Activated CD8-positive, alpha-beta memory T cell treated with anti-CD3 and anti-CD28 coated beads for 36 hours (primary cell): ENCODE data around the gene HES7. TPM values are rescaled to one million over a fixed set of nuclear protein-coding genes. Genes with fewer than 3 reads are reported as not detected.

ENCODE experiments used
- CTCF ChIA-PET: fragments of 350-600 bp; sonication (Branson Sonifier 250); formaldehyde crosslinking; loops from one replicate; lab custom pipeline; 2021; ENCODE audit warnings: antibody characterized with exemption; lab: Charles Lee
- POLR2A ChIA-PET: fragments of 350-600 bp; sonication (Branson Sonifier 250); formaldehyde crosslinking; loops from one replicate; lab custom pipeline; 2021; ENCODE audit warnings: antibody characterized with exemption; lab: Charles Lee
- total RNA-seq, 2 experiments: library from RNA; stranded (reverse); gene quantifications; one replicate each; pipeline ENCODE4 v1.2.3, GENCODE V29; 2021

Gene HES7
- total RNA-seq: 1 to 10 TPM; 2.9 to 3.1 TPM

DNA sequence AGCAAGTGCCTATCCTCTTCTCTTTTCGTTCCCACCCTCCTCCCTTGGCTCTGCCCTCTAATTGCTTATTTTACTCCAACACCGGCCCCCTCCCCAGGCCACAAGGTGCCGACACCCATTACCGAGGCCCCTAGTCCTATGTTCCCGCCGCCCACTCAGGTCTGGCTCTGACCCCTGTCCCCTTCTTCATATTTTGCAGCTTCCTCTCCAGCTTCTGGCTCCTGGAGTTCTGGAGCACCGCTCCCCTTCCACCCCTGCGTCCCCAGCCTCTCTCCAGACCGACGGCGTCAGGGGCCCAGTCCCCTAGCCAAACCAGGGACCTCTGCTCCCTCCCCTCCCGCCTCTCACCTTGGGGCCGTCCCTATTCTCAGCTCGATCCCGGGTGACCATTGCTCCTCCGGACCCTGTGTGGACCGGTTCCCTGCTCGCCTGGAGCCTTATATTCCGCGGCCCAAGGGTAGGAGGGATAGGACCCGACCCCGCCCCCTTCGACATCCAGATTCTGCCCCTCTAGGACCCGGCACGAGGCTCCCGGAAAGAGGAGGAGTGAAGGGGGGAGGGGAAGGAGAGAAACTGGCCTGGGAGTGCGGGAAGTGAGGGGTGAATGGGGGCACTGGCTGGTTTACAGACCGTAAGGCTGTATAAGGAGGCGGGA, at the start of gene HES7:
Gene HES7 (minus strand): TSS at position 412 of the 655 bp plus-strand sequence. CDS start 22 bp downstream, at position 390.
- POLR2A ChIA-PET: interaction anchor here (0.6 to 3.3 kb wide), 5 partner anchors 29 to 193 kb away, joined by 3 to 12 read pairs (median 6); partner anchors contain the start of genes PER1 and RANGRF
- CTCF ChIA-PET: interaction anchor here (0.9 to 4.3 kb wide), 6 partner anchors 14 to 98 kb away, joined by 3 to 39 read pairs (median 6); no protein-coding TSS in a partner anchor

DNA sequence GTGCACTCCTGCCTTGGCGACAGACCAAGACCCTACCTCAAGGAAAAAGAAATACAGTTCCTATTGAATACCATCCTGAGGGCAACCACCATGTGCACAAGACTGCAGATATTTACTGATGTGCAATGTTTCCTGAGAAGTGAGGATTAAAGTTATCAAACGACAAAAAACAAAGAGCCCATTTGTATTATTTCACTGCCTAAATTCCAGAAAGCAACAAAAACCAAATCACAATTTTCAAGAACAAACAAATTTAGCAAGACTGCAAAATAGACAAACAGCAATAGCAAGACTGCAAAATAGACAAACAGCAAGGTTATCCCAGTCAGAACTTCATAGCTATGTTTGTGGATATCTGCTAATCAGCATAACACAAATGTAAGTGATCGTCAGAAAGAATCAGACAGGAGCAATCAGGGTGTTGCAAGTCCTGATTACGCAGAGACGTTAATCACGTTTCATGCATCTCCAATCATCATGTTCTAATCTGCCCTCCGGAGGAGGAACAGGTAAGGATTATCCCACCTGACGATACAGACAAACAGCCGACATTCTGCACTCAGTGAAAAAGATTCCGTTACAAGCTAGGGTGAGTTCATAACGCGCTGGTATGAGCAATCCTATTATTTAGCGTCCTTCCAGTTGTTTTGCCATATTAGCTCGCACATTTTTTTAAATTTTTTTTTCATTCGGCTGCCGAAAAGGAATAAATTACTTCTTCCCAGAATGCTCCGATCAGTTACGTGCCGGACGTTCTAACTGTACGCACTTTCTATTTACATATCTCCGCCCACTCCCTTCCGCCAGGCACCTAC, 49.4 kb upstream of the HES7 start:
- ChIA-PET POLR2A (interaction anchor here (0.6 to 1.3 kb wide), 24 partner anchors 11 to 486 kb away, joined by 3 to 56 read pairs (median 9); partner anchors contain the start of genes AURKB, BORCS6, CTC1 and HES7), CTCF (interaction anchor here (0.8 to 2.5 kb wide), 7 partner anchors 9 to 122 kb away, joined by 3 to 8 read pairs (median 5); partner anchors contain the start of gene SLC25A35)

DNA sequence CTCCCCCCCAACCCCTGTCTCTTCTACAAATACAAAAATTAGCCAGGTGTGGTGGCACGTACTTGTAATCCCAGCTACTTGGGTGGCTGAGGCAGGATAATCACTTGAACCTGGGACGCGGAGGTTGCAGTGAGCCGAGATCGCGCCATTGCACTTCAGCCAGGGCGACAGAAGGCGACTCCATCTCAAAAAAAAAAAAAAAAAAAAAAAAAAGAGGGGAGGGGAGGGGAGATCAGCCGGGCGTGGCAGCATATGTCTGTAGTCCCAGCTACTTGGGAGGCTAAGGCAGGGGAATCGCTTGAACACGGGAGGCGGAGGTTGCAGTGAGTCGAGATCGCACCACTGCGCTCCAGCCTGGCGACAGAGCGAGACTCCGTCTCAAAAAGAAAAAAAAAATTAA, 46.3 kb upstream of the HES7 start:
- CTCF ChIA-PET: interaction anchor here (1.1 kb wide), 1 partner anchor 10 kb away, joined by 3 read pairs; no protein-coding TSS in a partner anchor
- POLR2A ChIA-PET: interaction anchor here (0.6 kb wide), 1 partner anchor 38 kb away, joined by 3 read pairs; no protein-coding TSS in a partner anchor

DNA sequence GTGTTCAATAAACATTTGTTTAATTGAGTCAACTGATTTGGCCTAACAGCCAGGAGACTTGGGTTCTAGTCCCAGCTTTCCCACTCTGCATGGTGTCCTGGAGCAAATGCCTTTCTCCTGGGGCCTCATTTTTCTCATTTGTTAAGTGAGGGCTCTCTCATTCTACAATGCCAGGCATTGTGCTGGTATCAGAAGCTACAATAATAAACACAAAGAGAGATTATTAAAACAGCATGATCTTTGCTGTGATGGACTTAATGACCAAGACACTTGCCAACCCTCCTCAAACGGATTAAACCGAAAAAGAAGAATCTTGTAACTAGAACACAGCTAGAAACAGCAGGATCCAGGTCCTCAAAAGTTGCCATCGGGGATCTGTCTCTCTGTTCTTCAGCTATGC, 43.6 kb upstream of the HES7 start:
- CTCF ChIA-PET: interaction anchor here (1.5 kb wide), 1 partner anchor 81 kb away, joined by 4 read pairs; the partner anchor contains the start of gene CTC1
- POLR2A ChIA-PET: interaction anchor here (0.9 kb wide), 1 partner anchor 9 kb away, joined by 3 read pairs; the partner anchor contains the start of gene TMEM107

DNA sequence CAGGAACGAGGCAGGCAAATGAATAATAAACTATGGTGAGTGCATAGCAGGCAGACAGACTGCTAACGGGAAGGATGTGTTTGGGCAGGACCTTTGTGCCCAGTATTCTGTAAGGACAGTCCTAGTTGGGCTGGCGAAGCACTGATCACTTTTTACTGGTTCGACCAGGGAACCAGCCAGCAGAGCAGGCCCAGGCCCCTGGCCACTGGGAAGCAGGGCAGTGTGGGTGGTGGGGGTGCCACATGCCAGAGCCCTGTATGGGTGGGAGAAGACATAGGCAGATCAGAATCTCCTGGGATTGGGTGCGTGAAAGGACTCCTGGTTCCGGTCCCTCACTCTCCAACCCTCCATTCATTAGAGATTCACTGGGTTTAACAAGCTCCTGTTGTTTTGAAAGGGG, 42.8 kb upstream of the HES7 start:
- ChIA-PET POLR2A (no interaction called here), CTCF (interaction anchor here (1.5 kb wide), 1 partner anchor 81 kb away, joined by 4 read pairs; the partner anchor contains the start of gene CTC1)

DNA sequence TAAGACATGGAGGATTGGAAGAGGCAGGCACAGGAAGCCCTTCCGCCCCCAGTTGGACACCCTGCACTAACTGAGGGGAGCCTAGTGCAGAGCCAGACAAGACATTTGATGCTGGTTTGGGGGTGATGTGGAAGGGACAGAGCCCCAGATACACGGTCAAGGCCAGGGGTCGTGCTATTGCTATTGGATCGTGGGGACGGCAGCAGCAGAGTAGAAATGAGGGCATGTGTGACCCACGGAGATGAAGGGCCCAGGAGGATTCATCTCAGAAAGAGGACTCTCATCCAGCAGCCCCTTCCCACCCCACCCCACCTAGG, 40.9 kb upstream of the HES7 start:
- CTCF ChIA-PET: interaction anchor here (1.3 to 1.6 kb wide), 4 partner anchors 8 to 39 kb away, joined by 3 to 8 read pairs (median 4); no protein-coding TSS in a partner anchor
- POLR2A ChIA-PET: interaction anchor here (0.9 to 5.0 kb wide), 5 partner anchors 9 to 131 kb away, joined by 3 to 56 read pairs (median 4); partner anchors contain the start of genes PER1 and SLC25A35

DNA sequence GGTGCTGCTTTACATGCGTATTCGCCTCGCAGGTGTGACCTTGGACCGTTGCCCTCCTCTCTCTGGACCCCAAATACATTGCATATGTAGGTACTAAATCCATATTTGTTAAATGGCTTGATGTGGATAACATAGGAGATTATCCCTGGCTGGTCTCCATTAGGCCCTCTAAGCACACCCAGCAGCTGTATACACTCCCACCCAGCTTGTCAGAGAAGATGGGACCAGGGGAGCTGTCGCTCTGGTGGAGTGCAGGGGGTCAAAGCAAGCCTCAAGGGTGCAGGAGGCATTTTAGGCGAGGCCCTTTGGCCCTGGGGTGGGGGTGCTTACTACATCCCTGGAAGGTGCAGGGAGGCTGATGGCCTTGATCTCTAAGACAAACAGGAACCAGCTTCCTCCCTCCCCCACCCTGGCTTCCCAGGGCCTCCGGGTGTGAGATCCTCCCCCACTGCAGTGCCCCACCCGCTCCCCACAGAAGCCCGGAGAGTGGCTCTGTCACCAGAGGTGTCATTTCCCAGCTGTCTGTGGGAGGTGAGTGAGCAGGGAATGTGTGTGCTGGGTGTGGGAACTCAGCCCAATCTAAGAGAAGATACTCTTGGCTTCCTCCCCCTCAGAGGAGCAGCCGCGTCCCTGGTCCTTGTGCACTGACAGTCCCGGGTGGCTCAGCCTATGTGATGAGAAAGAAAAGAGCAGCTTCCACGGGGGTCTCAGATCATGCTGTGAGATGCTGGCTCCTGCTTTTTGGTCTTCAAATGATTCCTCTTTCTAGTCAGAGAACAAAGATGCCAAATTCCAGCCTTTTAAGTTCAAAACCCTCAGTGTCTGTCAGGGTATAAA, 40.3 kb upstream of the HES7 start:
- ChIA-PET POLR2A (interaction anchor here (0.5 to 5.0 kb wide), 8 partner anchors 8 to 131 kb away, joined by 3 to 56 read pairs (median 4); partner anchors contain the start of genes PER1, SLC25A35 and TMEM107), CTCF (interaction anchor here (0.8 to 1.6 kb wide), 8 partner anchors 9 to 46 kb away, joined by 3 to 8 read pairs (median 3); partner anchors contain the start of gene AURKB)

DNA sequence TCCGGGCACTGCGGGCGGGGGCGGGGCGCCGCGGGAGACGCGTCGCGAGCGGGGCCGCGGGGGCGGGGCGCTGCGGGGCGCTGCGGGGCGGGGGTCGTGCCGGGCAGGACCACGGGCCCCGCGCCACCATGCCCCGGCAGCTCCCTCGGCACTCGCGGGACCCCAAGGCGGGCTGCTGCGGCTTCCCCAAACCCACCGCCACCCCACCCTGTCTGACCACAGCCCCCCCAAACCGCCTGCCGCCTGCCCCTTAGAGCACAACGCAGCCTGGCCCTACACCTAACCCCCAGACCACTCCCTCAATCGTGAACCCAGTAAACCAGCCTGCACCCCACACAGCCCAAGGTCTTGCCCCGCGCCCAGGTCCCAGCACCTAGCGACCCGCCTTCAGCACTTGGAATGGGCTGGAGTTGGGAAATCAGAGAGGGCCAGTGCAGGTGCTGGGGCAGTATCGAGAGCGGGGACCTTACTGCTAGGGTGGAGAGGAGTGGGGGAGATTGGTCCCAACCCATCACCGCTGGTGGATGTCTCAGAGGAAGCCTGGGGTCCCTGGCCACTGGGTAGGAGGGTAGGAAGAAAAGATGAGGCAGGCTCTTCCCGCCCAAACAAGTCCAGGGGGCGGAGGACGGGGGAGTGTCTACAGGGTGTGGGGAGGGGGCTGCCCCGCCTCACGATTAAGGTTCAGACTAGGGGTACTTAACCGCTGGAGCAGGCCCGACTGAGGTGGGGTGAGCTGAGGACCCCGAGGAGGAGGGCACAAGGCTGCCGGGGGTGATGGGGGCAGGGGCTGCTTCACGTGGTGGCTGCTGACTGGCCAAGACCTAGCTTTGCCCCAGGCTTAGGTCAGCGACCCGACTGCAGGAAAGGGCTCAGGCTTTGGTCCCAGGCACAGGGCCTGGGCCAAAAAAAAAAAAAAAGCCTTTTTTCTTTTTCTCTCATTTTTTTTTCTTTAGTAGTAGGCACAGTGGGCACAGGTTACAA, 39.4 kb upstream of the HES7 start:
- CTCF ChIA-PET: interaction anchor here (0.8 to 1.8 kb wide), 9 partner anchors 8 to 47 kb away, joined by 3 to 8 read pairs (median 3); partner anchors contain the start of gene AURKB
- POLR2A ChIA-PET: interaction anchor here (0.9 to 5.0 kb wide), 6 partner anchors 10 to 132 kb away, joined by 3 to 56 read pairs (median 7); partner anchors contain the start of genes PER1, SLC25A35 and TMEM107

DNA sequence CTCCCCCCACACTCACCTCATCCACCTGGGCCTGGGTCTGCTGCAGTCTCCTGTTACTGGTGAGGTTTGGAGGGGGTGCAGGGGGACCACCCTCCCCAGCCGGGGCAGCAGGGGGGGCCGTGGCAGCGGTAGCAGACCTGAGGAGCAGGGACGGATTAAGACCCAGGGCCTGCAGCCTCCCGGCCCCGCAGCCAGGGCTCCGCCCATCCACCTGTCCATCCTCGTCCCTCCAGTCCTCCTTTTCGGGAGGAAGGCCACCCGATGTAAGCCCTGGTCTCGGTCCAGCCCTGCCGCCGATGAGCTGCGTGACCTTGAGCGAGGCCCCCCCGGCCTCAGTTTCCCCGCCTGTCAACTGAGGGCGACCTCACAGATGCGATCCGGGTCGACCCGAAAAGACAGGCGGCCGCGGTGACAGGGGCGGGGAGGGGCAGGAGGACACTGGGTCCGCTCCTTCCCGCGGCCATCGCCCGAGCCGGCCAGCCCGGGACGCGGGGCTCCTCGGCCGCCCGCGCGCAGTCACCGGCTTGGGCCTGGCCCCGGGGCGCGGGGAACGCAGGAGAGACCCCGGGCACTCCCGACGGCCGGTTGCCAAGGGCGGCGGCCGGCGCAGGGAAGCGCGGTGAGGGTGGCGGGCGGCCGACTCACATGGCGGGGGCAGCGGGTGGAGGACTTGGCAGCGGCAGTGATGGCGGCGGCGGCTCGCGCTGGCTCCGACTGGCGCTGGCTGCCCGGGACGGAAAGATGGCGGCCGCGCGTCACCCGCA, 38.5 kb upstream of the HES7 start, which contains the start of gene VAMP2:
Gene VAMP2 (minus strand): TSS at position 716 of the 764 bp plus-strand sequence. CDS start 69 bp downstream, at position 647.
- ChIA-PET POLR2A (interaction anchor here (5.0 kb wide), 1 partner anchor 11 kb away, joined by 56 read pairs; no protein-coding TSS in a partner anchor), CTCF (interaction anchor here (1.8 to 4.9 kb wide), 2 partner anchors 24 to 43 kb away, joined by 4 to 28 read pairs; no protein-coding TSS in a partner anchor)

DNA sequence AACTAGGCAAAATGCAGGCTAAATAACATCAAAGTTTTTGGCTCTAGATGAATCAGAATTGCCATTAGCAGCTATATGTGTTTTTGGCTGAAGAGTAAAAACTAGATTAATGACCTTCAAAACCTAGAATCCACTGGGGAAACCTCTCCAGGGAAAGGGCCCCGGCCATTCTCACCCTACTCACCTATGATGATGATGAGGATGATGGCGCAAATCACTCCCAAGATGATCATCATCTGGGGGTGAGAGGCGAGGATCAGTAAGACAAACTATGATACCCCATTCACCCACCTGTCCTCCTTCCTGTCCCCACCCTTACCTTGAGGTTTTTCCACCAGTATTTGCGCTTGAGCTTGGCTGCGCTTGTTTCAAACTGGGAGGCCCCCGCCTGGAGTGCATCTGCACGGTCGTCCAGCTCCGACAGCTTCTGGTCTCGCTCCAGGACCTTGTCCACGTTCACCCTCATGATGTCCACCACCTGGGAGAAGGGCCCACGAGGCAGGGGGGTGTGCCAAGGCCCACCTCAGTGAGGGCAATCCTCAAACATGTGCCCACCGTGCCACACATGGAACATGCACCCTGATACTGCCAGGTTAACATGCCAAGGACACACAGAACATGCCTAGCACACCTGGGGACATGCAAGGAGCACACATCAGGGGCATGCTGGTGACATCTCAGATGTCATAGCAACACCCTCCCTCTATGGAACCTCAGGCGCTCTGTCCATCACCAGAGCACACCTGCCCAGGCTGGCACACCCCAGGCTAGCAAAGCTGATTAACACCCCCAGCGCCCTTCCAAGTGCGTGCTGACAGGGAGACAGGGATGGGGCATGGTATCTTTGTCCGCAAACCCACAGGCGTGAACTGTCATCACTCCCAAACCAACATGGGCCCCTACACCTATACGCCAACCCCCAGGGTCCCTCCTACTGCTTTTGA, 37.7 kb upstream of the HES7 start:
- POLR2A ChIA-PET: interaction anchor here (5.0 kb wide), 1 partner anchor 12 kb away, joined by 56 read pairs; no protein-coding TSS in a partner anchor
- CTCF ChIA-PET: interaction anchor here (0.6 to 4.9 kb wide), 5 partner anchors 12 to 87 kb away, joined by 3 to 28 read pairs (median 4); partner anchors contain the start of gene PFAS

DNA sequence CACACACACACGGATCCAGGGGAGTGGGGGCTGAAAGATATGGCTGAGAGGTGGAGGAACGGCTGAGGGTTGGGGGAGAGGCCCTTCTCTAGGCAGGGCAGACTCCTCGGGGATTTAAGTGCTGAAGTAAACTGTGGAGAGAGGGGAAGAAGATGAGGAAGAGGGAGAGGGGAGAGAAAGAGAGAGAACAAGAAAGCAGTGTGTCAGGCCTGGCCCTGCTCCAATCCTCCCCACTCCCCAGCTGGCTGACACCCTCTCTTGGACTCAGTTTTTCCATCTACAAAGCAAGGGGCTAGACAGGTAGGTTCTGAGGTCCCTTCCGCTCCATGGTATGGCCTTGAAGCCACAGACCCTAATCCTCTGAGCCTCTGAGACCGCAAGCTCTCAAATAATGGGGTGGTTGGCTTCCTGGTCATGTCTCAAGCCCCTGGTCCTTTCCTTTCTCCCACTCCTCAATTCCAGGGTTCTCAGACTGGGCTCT, 36.9 kb upstream of the HES7 start:
- POLR2A ChIA-PET: interaction anchor here (5.0 kb wide), 1 partner anchor 13 kb away, joined by 56 read pairs; no protein-coding TSS in a partner anchor
- CTCF ChIA-PET: interaction anchor here (0.6 to 4.9 kb wide), 6 partner anchors 9 to 88 kb away, joined by 3 to 28 read pairs (median 4); partner anchors contain the start of gene PFAS

DNA sequence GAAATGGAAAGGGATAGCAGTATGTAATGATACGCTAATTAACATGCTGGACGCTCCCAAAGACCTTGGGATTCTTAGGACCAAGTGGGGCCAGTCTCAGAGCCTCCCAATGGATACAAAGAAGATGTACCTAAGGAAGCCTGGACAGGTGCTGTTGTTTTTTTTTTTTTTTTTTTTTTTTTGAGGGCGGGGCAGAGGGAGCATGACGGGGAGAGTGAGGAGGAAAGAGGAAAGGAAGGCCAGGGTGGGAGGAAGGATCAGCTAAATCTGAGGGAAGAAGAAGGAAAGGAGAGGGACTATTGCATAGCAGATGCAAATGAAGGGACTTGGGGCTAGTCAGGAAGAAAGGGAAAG, 36.3 kb upstream of the HES7 start:
- ChIA-PET CTCF (interaction anchor here (1.0 to 4.9 kb wide), 5 partner anchors 10 to 41 kb away, joined by 3 to 28 read pairs (median 4); no protein-coding TSS in a partner anchor), POLR2A (interaction anchor here (5.0 kb wide), 1 partner anchor 13 kb away, joined by 56 read pairs; no protein-coding TSS in a partner anchor)

DNA sequence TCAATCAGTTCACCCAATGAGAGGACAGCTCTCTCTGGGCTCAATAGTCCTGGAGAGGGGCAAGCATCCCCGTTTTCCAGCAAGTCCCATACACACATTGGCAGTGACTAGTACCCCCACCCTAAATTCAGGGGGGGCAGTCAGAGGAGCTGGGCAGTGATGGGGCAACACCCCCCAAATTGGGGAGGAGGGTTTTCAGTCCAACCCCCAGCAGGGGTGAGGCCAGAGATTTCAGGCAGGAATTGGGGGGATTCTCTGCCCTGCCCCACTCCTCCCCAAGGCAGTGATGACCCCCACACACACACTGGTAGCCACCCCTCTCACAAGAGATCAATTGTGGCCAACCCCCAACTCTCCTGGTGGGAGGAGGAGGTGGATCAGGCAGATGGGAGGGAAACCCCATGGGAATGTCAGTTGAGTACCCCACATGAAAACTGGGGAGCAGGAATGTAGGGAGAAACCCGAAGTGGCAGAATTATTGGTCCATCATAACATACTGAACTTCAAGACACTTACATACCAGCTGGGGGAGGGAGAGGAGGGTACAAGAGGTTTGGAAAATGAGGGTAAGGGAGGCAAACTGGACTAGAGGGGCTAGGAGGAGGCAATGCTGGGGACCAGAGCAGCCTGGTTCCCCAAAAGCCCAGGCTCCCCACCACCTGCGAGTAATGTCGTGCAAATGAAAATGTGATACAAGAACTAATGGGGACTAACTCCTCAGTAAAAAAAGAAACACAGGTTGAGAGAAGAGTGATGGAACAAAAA, 35.7 kb upstream of the HES7 start:
- ChIA-PET CTCF (interaction anchor here (1.0 to 4.9 kb wide), 9 partner anchors 9 to 80 kb away, joined by 3 to 28 read pairs (median 6); partner anchors contain the start of gene ALOXE3), POLR2A (interaction anchor here (2.4 to 5.0 kb wide), 2 partner anchors 14 kb away, joined by 14 to 56 read pairs; no protein-coding TSS in a partner anchor)
